GM19099 (cell line): Measurements from ENCODE around the gene OR6V1.

Experiments used
- POLR2A ChIP-seq: IDR thresholded peaks from 3 replicates; pipeline ENCODE4 v1.6.1; 2011; ENCODE audit warnings: low read depth; ENCODE audit not compliant: insufficient read length; ENCODE audit errors: extremely low read depth

OR6V1 gene

DNA sequence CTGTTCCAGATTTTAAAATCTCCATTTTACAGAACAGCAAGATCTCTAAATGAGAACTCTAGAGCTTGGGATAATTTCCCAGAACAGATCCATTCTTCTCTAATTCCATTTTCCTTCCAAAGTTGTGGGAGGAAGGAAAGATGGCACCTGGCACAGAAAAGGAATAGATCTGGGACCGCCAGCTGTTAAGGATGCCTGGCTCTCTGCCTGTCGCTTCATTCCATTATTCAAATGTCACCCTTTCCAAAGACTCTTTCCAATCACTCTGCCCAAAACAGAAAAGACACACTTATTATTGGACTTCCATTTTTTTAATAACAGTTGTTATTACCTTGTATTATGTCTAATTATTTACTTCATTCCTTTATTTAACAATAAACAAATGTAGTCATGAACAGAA, 24.5 kb upstream of the OR6V1 start:
- no peak for TF ChIP-seq POLR2A

DNA sequence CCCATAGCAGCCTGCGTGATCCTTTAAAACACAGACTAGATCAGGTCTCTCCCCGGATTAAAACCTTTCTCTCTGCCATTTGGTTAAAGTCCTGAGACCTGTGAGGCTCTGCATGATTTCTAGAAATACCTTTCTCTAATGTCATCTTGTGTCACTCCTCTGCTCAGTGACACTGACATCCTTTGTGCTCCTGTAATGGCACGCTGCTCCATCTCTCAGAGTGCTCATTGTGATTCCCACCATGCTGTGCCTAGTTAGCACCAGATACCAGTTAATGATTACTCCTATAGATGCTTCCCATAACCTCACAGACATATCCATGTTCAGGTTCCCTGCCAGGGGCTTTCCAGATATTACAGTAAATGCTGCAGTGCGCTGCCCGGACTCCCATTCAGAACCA, 13.5 kb upstream of the OR6V1 start:
- no peak for TF ChIP-seq POLR2A

DNA sequence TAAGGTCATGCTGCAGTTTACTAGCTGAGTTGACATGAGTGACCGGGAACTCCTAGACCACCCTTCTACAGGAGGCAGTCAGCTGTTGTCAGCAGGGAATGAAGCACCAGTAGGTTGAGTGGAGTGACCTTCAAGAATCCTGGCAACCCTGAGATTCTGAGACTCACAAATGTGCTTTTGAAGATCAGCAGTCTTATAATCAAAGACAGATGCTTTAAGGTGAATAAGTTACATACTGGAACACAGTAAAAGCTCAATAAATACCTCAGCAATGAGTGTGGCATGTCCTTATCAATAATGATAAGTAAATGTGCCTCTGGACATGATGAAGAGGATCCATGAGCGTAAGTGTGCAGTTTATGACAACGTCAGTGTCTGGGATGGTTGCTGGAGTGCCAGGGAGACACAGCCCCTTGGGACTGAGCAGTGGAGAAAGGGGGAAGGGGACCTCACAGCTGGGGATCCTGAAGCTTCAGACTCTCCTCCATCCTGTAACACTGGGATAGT, 11.9 kb upstream of the OR6V1 start:
- no peak for TF ChIP-seq POLR2A

DNA sequence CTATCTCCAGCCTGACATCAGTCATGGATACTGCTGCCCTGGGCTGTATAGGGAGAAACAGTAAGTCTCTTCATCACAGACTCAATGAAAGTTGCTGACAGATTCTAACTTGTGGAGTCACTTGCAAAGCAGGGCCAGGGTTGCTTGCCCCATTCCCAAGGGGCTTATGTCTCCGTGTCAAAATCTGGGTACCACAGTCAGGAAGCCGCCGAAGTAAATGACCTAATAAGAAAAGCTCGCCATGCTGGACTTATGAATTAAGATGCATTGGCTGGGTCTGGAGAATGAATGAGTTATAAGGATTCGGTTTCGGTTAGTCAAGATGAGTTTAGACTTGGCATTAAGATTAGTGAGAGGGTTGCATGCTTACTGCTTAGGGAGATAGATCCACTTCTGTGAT, 10.8 kb upstream of the OR6V1 start:
- no peak for TF ChIP-seq POLR2A

DNA sequence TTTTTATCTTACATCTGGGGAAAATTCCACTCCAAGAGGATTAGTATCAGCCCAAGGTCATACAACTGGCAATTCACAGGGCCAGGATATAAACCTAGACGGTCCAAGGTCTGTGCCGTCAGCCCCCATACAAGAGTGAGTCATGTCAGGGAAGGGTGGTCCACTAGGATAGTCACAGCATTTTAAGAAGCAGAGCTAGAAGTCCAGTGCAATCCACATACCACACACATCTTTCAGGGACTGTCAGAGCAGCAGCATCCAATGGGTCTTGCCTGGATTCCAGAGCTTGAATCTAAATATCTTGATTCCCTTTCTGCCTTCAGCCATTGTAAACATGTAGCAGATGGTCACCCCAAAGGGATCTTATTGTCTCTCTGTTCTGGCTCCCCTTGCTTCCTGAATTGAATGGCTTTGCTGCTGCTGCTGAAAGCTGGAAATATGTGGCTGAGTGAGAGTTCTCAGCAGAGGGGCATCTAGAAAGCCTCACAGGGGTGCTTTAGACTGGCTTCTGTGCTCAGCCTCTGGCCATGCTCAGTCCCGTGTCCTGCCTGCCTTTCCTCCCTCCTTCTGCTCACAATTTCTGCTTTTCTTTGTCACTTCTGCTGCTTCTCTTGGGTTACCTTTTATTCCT, 9.9 kb upstream of the OR6V1 start:
- TF ChIP-seq POLR2A = no peak

DNA sequence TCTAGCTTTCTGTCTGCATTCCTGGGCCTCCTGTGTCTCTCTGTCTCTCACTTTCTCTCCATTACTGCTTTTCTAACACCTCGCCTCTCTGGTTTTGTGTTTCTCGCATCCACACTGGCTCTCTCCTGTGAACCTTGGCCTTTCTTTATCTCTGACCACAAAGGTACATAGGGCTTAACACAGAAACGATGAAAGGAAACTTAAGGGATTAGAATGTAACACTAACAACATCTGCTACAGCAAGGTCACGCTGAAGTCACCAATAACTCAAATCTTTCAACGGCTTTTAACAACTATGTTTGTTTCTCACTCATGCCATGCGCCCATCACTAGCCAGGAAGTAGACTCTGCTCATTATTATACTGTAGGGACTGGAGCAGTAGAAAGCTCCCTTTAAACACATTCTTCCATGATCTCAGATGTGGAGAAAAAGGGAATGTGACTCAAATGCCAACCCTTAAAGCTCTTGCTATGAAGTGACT, 9.3 kb upstream of the OR6V1 start:
- TF ChIP-seq POLR2A = no peak

DNA sequence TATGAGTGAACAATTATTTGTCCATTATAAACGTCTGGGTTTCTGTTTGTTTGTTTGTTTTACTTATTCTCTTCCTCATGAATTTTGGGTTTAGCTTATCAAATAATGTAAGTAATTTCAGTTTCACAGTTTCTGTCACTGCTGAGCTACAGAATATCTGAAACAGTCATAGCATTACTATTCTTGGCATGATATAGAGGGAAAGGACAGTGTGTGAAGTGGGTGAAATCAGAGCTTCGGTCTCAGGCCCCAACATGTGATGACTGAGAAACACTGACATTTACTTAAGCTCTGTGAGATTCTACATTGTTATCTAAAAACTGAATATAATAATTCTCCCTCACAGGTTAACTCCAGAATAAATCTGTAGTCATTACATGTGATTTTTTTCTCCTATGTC, 8.8 kb upstream of the OR6V1 start:
- no peak for TF ChIP-seq POLR2A

DNA sequence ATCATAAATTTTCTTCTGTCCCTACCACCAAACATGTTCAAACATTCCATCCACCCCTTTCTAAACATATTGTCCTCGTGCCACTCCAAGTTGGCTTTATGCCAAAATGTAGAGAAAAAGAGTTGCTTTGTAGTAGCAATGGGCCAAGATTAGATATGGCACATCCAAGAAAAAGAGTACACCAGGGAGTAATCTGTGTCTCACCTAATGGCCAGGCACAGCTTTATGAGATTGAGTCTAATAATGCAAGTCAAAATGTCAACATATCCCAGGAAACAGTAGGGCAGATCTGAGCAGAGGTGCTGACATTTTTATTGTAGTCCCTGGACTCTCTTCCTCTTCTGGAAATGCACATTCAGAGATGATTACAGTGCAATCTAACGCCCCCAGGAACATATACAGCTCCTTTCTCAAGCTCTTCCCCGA, 5.7 kb upstream of the OR6V1 start:
- TF ChIP-seq POLR2A = no peak

DNA sequence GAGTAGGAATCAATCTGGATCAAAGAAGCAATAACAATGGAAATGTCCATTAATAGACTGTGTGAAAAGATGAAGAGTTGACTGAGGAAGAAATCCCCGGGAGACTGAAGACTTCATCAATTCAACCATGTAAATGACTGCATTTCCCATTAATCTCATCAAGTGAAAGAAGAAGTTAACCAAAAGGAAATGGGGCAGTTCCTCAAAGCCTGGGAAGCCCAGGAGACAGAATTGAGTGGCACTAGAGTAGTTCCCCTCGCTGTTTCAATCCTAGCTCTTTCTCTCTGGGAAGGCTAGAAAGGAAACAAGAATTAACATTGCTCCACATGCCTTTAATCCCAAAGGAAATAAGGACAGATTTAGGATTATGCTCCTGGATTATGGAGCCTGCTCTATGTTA, 4.8 kb upstream of the OR6V1 start:
- TF ChIP-seq POLR2A = no peak

DNA sequence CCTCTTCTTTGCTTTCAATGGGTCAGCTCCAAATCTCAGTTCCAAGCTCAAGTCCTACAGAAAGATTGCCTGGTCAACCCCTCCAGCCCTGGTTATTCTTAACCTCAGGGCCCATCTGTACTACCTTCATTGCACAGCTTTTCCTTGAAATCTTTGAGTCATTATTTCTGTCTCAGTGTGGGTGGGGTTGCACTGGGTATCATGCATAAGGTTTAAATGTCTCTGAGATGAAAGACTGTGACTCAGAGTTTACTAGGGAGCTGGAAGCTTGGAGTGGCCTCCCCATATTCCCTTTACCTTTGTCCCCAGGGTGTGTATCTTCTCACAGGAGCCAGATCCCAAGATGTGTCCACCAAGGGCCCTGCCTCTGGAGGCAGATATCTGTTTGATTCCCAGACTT, 3.3 kb upstream of the OR6V1 start:
- TF ChIP-seq POLR2A = no peak

DNA sequence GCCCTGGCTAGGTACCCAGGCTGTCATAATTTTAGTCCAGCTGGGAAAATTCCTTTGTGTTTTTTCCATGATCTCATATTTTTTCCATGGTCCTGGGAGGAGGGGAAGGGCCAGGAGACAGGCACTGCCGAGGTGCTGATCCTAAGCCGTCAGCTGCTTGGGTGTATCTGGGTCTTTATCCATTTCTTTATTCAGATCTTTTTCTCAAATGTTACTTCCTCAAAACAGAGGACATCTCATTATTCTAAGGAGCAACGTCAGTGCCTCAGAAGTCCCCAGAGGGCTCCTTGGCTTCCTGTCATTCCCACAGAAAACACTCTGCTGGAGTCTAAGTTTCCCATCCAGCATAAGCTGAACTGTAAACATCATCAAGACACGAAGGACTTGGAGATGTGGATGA, 2.8 kb upstream of the OR6V1 start:
- TF ChIP-seq POLR2A = no peak

DNA sequence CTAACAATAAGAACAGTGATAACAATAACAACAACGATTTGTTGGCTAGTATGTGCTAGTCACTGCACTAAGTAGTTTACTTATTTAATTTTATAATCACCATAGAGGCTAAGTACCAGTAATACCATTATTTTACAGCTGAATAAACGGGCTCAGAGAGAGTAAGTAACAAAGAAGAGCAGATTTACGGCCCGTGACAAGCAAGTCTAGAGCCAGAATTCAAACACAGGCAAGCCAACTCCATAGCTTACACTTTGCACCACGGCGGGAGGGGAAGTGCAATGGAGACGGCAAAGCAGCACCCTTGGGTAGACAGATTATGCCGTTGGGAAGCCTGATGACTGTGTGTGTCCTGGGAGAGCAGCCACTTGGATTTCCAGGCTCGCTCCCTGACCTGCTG, 1.2 kb upstream of the OR6V1 start:
- no peak for TF ChIP-seq POLR2A

DNA sequence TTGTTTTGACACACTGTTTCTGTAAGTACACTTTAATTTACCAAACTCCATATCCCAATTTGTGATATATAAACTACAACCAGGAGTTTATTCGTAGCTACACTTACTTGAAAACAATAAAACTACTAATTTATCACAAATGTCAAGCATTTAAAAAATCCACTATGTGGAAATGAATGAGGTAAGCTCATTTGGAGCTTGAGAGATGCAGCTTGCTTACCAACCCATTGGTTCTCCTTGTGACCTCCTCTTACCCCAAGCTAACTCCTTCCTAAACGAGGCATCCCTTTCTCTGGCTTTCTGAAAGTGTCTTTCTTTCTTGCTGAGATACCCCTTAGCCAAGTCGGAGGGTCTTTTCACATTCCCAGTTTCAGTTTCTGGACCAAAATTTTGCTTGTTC, 2.5 kb downstream of the OR6V1 start:
- no peak for TF ChIP-seq POLR2A

DNA sequence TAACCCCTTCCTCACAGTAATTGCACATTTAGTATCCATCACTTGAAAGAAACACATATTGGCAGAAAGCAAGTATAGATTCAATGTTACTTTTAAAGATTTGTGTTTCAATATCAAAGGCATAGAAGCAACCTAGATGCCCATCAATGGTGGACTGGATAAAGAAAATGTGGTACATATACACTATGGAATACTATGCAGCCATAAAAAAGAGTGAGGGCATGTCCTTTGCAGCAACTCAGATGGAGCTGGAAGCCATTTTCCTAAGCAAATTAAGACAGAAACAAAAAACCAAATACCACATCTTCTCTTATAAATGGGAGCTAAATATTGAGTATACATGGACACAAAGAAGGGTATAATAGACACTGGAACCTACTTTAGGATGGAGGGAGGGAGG, 3.6 kb downstream of the OR6V1 start:
- no peak for TF ChIP-seq POLR2A

DNA sequence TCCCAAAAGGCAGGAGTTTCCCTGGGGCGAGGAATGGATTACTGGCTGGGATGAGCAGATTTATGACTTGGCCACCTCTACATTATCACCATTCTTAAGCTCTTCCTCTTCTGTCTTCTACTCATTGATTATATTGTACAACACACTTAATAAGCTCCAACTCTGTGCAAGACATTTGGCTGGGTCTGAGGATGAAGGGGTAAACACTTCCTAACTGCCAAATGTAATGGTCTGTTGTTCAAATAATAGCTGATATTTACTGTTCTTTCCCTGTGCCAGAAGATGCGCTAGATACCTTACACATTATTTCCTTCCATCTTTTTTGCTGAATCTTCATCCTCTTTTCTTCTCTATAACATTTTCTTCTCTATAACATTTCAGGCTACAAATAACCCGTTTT, 11.6 kb downstream of the OR6V1 start:
- no peak for TF ChIP-seq POLR2A

DNA sequence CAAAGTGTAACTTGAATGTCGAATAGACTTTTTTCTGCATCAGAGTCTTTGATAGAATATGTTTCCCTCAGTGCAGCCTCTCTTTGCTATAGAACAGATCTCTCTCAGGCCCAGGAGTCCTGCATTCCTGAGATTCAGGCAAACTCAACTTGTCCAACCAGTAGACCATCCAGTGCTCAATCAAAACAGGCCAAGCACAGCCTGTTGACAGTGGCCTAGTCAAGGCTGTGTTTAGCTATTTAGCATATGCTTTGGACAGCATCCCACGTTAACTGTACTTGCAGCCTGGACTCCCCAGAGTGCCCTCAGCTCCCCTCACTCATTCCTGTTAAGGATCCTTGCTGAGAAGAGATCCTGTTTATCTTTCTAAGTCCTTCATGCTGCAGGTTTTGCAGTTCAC, 16.3 kb downstream of the OR6V1 start:
- no peak for TF ChIP-seq POLR2A

DNA sequence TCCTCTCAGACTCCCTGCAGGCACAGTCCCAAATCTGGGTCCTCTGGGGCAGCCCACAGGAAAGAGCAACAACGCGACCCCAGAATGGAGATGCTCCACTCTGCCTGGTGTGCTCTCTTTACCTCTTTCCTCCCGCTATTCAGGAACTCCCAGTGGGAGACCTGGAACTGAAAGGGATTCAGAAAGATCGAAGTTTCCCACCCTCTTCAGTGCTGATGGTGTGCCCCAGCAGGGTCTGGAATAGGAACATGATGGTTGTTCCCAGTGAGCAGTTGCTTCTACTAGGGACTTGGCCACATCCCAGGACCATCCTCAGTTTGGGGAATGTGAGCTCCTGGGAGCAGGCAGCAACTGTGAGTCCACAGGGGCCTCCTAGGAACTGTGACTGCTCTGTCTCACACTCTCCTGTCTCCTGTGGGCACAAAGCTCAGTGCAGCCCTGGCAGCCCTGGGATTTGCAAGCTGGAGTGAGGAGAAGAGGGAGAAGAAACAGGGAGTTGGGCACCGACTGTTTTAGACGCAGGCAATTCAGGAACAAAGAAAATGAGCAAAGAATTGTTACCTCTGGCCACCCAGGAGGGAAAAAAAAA, 17.9 kb downstream of the OR6V1 start:
- TF ChIP-seq POLR2A = no peak
